Osteocyte (in vitro differentiated cells): Measurements from ENCODE around the gene SPCS1. TPM values are rescaled to one million over a fixed set of nuclear protein-coding genes. Genes with fewer than 3 reads are reported as not detected.

Experiments
- DNase-seq: peaks from one replicate; pipeline ENCODE4 v3.0.0; 2021; ENCODE audit warnings: mixed read lengths; ENCODE audit not compliant: unreplicated experiment; ENCODE audit errors: extremely low spot score
- H3K27ac Mint-ChIP-seq: one replicate; pipeline ENCODE4 v1.8.0; 2021; ENCODE audit warnings: mild to moderate bottlenecking, mixed read lengths; ENCODE audit not compliant: unreplicated experiment
- H3K27me3 Mint-ChIP-seq: one replicate; pipeline ENCODE4 v1.8.0; 2021; ENCODE audit warnings: mixed read lengths; ENCODE audit not compliant: unreplicated experiment
- H3K36me3 Mint-ChIP-seq: one replicate; pipeline ENCODE4 v1.8.0; 2021; ENCODE audit warnings: mixed read lengths; ENCODE audit not compliant: unreplicated experiment
- H3K4me1 Mint-ChIP-seq: one replicate; pipeline ENCODE4 v1.8.0; 2021; ENCODE audit warnings: mixed read lengths; ENCODE audit not compliant: unreplicated experiment
- H3K4me3 Mint-ChIP-seq: one replicate; pipeline ENCODE4 v1.8.0; 2021; ENCODE audit warnings: mild to moderate bottlenecking, moderate library complexity, mixed read lengths; ENCODE audit not compliant: unreplicated experiment
- H3K9me3 Mint-ChIP-seq: one replicate; pipeline ENCODE4 v1.8.0; 2021; ENCODE audit warnings: mixed read lengths; ENCODE audit not compliant: unreplicated experiment
- CTCF ChIP-seq: fragments of 200-600 bp; sonication (generic); IDR thresholded peaks from 2 replicates; pipeline ENCODE4 v1.5.0; 2021; ENCODE audit warnings: antibody characterized with exemption, mild to moderate bottlenecking, moderate library complexity
- total RNA-seq: library from RNA; stranded (reverse); gene quantifications from 2 replicates; pipeline ENCODE4 v1.2.1, GENCODE V29; 2021

Gene SPCS1
- total RNA-seq, 1 donor from 2014 or later, result 120 TPM

GRCh38 chr3:52685709-52686691 is 19.9 kb upstream of the SPCS1 start, which contains the start of the genes GNL3 and PBRM1:
GNL3 (plus strand) TSS chr3:52686032; CDS start chr3:52686093, 61 bp downstream.
PBRM1 (minus strand) TSS chr3:52685913.
- Mint-ChIP-seq H3K27me3 (no peaks in the 10 kb centered on the region), H3K36me3 (peaks cover 26% of the 10 kb centered on the region), H3K4me1 (peaks cover 46% of the 10 kb centered on the region), H3K9me3 (no peaks in the 10 kb centered on the region), H3K27ac (peak within 1 kb of the TSS; percentile 96), H3K4me3 (peak within 1 kb of the TSS; percentile 95)
- peak; percentile 97 for DNase-seq
- TF ChIP-seq CTCF, result no peak

DNA sequence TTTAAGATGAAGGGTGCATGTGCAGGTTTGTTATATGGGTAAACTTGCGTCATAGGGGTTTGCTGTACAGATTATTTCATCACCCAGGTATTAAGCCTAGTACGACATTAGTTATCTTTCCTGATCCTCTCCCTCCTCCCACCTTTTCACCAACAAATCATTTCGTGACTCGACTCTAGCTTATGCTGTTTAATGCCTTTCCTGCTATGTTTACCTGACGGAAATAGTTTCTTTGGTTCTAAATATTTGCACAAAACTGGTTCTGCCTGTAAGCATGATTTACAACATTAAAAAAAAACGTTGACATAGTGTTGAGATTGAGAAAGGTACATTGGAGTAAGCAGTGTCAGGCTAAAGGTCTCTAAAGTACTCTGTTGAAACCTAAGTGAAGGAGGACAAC is 17.6 kb upstream of the SPCS1 start:
- no peak for DNase-seq
- H3K27me3 Mint-ChIP-seq, result no peaks in the 10 kb centered on the region
- peaks cover 36% of the 10 kb centered on the region for H3K36me3 Mint-ChIP-seq
- H3K4me3 Mint-ChIP-seq, result no peak overlapping the region
- no peaks in the 10 kb centered on the region for H3K9me3 Mint-ChIP-seq
- H3K27ac Mint-ChIP-seq, result peak overlapping the region; percentile 18
- TF ChIP-seq CTCF, result no peak
- peaks cover 28% of the 10 kb centered on the region for H3K4me1 Mint-ChIP-seq

GRCh38 chr3:52689151-52689550 is 16.8 kb upstream of the SPCS1 start:
- no peak for DNase-seq
- no peak overlapping the region for H3K4me3 Mint-ChIP-seq
- TF ChIP-seq CTCF, result no peak
- no peaks in the 10 kb centered on the region for H3K27me3 Mint-ChIP-seq
- H3K4me1 Mint-ChIP-seq, result peaks cover 21% of the 10 kb centered on the region
- H3K9me3 Mint-ChIP-seq, result no peaks in the 10 kb centered on the region
- peaks cover 44% of the 10 kb centered on the region for H3K36me3 Mint-ChIP-seq
- no peak overlapping the region for H3K27ac Mint-ChIP-seq

GRCh38 chr3:52690560-52690959 is 15.3 kb upstream of the SPCS1 start:
- TF ChIP-seq CTCF, result no peak
- Mint-ChIP-seq H3K36me3 (peaks cover 55% of the 10 kb centered on the region), H3K27me3 (no peaks in the 10 kb centered on the region), H3K9me3 (no peaks in the 10 kb centered on the region), H3K4me1 (peaks cover 11% of the 10 kb centered on the region), H3K4me3 (no peak overlapping the region), H3K27ac (no peak overlapping the region)
- DNase-seq, result no peak

DNA sequence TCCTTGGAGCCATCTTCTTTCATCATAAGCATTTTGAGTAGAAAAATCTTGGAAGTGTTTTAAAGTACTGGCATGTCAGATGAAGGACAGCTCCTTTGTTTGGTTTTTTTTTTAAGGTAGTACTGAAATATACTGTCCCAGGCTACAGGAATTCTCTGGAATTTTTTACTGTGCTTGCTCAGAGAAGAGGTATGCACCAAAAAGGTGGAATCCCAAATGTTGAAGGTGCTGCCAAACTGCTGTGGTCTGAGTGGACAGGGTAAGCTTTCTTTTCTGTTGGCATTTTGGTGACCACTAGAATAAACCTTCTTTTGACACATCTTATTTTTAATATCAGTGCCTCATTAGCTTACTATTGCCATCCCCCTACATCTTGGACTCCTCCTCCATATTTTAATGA is 12.8 kb upstream of the SPCS1 start:
- DNase-seq, result no peak
- Mint-ChIP-seq H3K4me3 (no peak overlapping the region), H3K36me3 (peaks cover 60% of the 10 kb centered on the region), H3K9me3 (no peaks in the 10 kb centered on the region), H3K27me3 (no peaks in the 10 kb centered on the region), H3K27ac (no peak overlapping the region), H3K4me1 (no peaks in the 10 kb centered on the region)
- TF ChIP-seq CTCF, result no peak
